Heart left ventricle (tissue), 16 donors: ENCODE results near the gene RTL9. TPM values are rescaled to one million over a fixed set of nuclear protein-coding genes. Genes with fewer than 3 reads are reported as not detected.

Experiments used
- ATAC-seq, 4 donors: fragments of 200-7000 bp; cut with Tn5 transposase; one replicate each; pipeline ENCODE4 v1.9.1; 2020 to 2022; ENCODE audit warnings: moderate library complexity in 4 of 4, mild to moderate bottlenecking in 3 of 4, moderate number of reproducible peaks in 1 of 4
- DNase-seq, 5 donors: peaks; one replicate each; pipeline ENCODE4 v3.0.0-alpha.2; 2020
- H3K27ac ChIP-seq, 12 donors: fragments of 200-600 bp; sonication (generic) in 4 of 12; one replicate each; pipeline versions ENCODE4 v1.5.0 to v1.8.0; 2016 to 2022; ENCODE audit warnings: mild to moderate bottlenecking in 2 of 12
- H3K27me3 ChIP-seq, 9 donors: fragments of 200-600 bp; sonication (generic) in 2 of 9; one replicate each; pipeline versions ENCODE4 v1.5.1 to v1.8.0; 2016 to 2022; ENCODE audit warnings: mild to moderate bottlenecking in 3 of 9
- H3K36me3 ChIP-seq, 9 donors: fragments of 200-600 bp; sonication (generic) in 2 of 9; one replicate each; pipeline versions ENCODE4 v1.5.0 to v1.8.0; 2018 to 2022; ENCODE audit warnings: mild to moderate bottlenecking in 2 of 9
- H3K4me1 ChIP-seq, 12 donors: fragments of 200-600 bp; sonication (generic) in 4 of 12; one replicate each; pipeline versions ENCODE4 v1.5.0 to v1.8.0; 2016 to 2022; ENCODE audit warnings: mild to moderate bottlenecking in 3 of 12
- H3K4me3 ChIP-seq, 12 donors: fragments of 200-600 bp; sonication (generic) in 4 of 12; one replicate each; pipeline versions ENCODE4 v1.5.0 to v1.8.0; 2017 to 2022; ENCODE audit warnings: mild to moderate bottlenecking in 9 of 12, moderate library complexity in 4 of 12
- H3K9me3 ChIP-seq, 12 donors: fragments of 200-600 bp; sonication (generic) in 4 of 12; one replicate each; pipeline versions ENCODE4 v1.5.0 to v1.8.0; 2016 to 2022; ENCODE audit warnings: mild to moderate bottlenecking in 1 of 12
- CTCF ChIP-seq, 12 donors: fragments of 200-600 bp; sonication (generic) in 4 of 12; IDR thresholded peaks; one replicate each; pipeline versions ENCODE4 v1.5.0 to v1.8.0; 2018 to 2022; ENCODE audit warnings: antibody characterized with exemption in 12 of 12, mild to moderate bottlenecking in 5 of 12
- POLR2A ChIP-seq, 2 donors: fragments of 450-650 bp; IDR thresholded peaks; one replicate each; pipeline ENCODE4 v1.6.1; 2017; ENCODE audit warnings: antibody characterized with exemption in 2 of 2, mild to moderate bottlenecking in 2 of 2, moderate library complexity in 2 of 2
- WGBS, 4 donors: extraction: QIAGEN DNeasy Blood & Tissue Kit in 2 of 4; methylation state at CpG; one replicate each; pipeline versions ENCODE4 v1.1.5 to v1.1.7; 2013 to 2018; 5-methylcytosine and 5-hydroxymethylcytosine counted together
- intact Hi-C, 10 donors: fragments of 100-400 bp; cut with DNase I; formaldehyde crosslinking; loops; one replicate each; pipeline versions ENCODE4 v1.11.1 to v1.14.2; 2022
- polyA plus RNA-seq, 2 donors: library from polyadenylated mRNA; stranded (reverse); fragments of 200-250 nt; gene quantifications; one replicate each; pipeline ENCODE4 v1.2.3, GENCODE V29; 2013
- total RNA-seq, 9 donors: library from RNA; depleted of rRNA in 2 of 9; stranded (reverse); fragments of >200 nt in 2 of 9; fragmentation: NEBNext Ultra II Directional in 3 of 9; extraction: Animal tissue kit (Norgen Biotek cat#: 25700) in 3 of 9; gene quantifications; one replicate each; pipeline versions ENCODE4 v1.1.0 to v1.2.4, GENCODE V29; 2016 to 2023
- donor health status: ischemic (EF 13 %, LVEDD 7.1; RV severe dilation, severe dysfunction).
- donor health status: healthy with polysubstance abuse.
- donor health status: DM: no; HTN: yes; CAD: no.
- donor health status: DM: no; HTN: no; CAD: no.
- donor health status: ischemic (EF 25% LVEDD 6.9; RV normal size, moderate dysfunction).
- donor health status: ischemic (EF 25% LVEDD 5.7; RV mildly dilated, moderate dysfunction).
- donor health status: healthy.
- donor health status: DM: yes; HTN: yes; CAD: no.
- donor health status: ischemic (EF 35%, LVEDD 5.7; RV mildly dilated, moderate dysfunction).
- donor health status: nonischemic (EF 11% LVEDD 7.7; RV severe dilation, severe dysfunction).
- donor health status: DM: yes; HTN: yes; CAD: no.
- donor health status: PGD.
- donor health status: ischemic (EF 29% LVEDD 5.4; RV normal size, mild dysfunction).
- donor health status: nonischemic (EF 23%, LVEDD 6.1; RV moderate dilation, normal function).

Gene RTL9
- total and polyA plus RNA-seq, 11 donors: 0.15 to 2.0 (median 0.65) TPM

- peaks cover 0 to 25% (median 0%) of the 10 kb centered on the region in 9 donors for H3K27me3 ChIP-seq
- DNase-seq (no peak), ATAC-seq (no peak)
- no peaks in the 10 kb centered on the region for H3K4me1 ChIP-seq
- intact Hi-C loops: no loop called here
- H3K27ac ChIP-seq: no peak overlapping the region
- no peaks in the 10 kb centered on the region for H3K36me3 ChIP-seq
- WGBS, 4 donors: 58 to 92% (median 88%) methylated on average over 2 of the region's 2 CpGs
- TF ChIP-seq POLR2A (IDR thresholded peaks at IDR 0.05): no peak
- no peak for TF ChIP-seq CTCF (IDR thresholded peaks at IDR 0.05)
- H3K4me3 ChIP-seq: no peak overlapping the region
- H3K9me3 ChIP-seq: no peaks in the 10 kb centered on the region
Measured at GRCh38 chrX:110394651-110395050, 36.0 kb downstream of the RTL9 start.

GRCh38 chrX:110395877-110396276 is 37.2 kb downstream of the RTL9 start:
- WGBS, 4 donors: 69 to 97% (median 89%) methylated on average over 1 of the region's 1 CpG
- H3K9me3 ChIP-seq: no peaks in the 10 kb centered on the region
- H3K4me1 ChIP-seq: no peaks in the 10 kb centered on the region
- no peak overlapping the region for H3K4me3 ChIP-seq
- ATAC-seq (no peak), DNase-seq (no peak)
- peaks cover 0 to 28% (median 0%) of the 10 kb centered on the region in 9 donors for H3K27me3 ChIP-seq
- no peaks in the 10 kb centered on the region for H3K36me3 ChIP-seq
- TF ChIP-seq POLR2A (IDR thresholded peaks at IDR 0.05) (no peak), CTCF (IDR thresholded peaks at IDR 0.05) (no peak)
- intact Hi-C loops: no loop called here
- H3K27ac ChIP-seq: no peak overlapping the region

GRCh38 chrX:110396735-110397134 is 38.1 kb downstream of the RTL9 start:
- DNase-seq: no peak
- H3K27ac ChIP-seq: no peak overlapping the region
- 53 to 88% (median 73%) methylated on average over 4 of the region's 4 CpGs for WGBS, 4 donors
- peaks cover 0 to 36% (median 0%) of the 10 kb centered on the region in 9 donors for H3K27me3 ChIP-seq
- intact Hi-C loops: no loop called here
- no peaks in the 10 kb centered on the region for H3K36me3 ChIP-seq
- no peak overlapping the region for H3K4me3 ChIP-seq
- TF ChIP-seq CTCF (IDR thresholded peaks at IDR 0.05) (no peak), POLR2A (IDR thresholded peaks at IDR 0.05) (no peak)
- H3K9me3 ChIP-seq: no peaks in the 10 kb centered on the region
- ATAC-seq: no peak
- H3K4me1 ChIP-seq: no peaks in the 10 kb centered on the region

GRCh38 chrX:110397339-110397738 is 38.7 kb downstream of the RTL9 start:
- no peak for ATAC-seq
- DNase-seq: no peak
- Histone ChIP-seq H3K4me3 (no peak overlapping the region), H3K9me3 (no peaks in the 10 kb centered on the region), H3K27ac (no peak overlapping the region), H3K27me3 (peaks cover 0 to 42% (median 0%) of the 10 kb centered on the region in 9 donors), H3K4me1 (peaks cover 0 to 3% (median 0%) of the 10 kb centered on the region in 12 donors), H3K36me3 (no peaks in the 10 kb centered on the region)
- no peak for TF ChIP-seq CTCF (IDR thresholded peaks at IDR 0.05)
- TF ChIP-seq POLR2A (IDR thresholded peaks at IDR 0.05): no peak
- intact Hi-C loops: no loop called here
